ENCODE data around the gene ZC3H7B. TPM values are rescaled to one million over a fixed set of nuclear protein-coding genes. Genes with fewer than 3 reads are reported as not detected.

ZC3H7B gene
- total and polyA plus RNA-seq, 2 donors (not counting 3 experiments of a cell fraction or from before 2014, with no cell fraction given): 66.8 to 95.9 TPM

- H3K79me2 ChIP-seq (ENCODE audit: control insufficient read depth, insufficient read depth, low read length): no peaks in the 10 kb centered on the region
- H2AFZ ChIP-seq (ENCODE audit: low read depth, low read length): peak overlapping the region; percentile 51
- POLR2A ChIA-PET: interaction anchor here (1.5 kb wide), 1 partner anchor 14 kb away, joined by 11 read pairs; the partner anchor contains the start of gene TEF
- H3K27me3 ChIP-seq (ENCODE audit: control insufficient read depth in 2 of 2, insufficient read depth in 2 of 2, low read length in 2 of 2): no peaks in the 10 kb centered on the region
- BruUV-seq (replicated peaks): no TSS peak
- CTCF ChIA-PET: interaction anchor here (1.0 to 2.8 kb wide), 7 partner anchors 9 to 444 kb away, joined by 3 to 20 read pairs (median 5); partner anchors contain the start of gene TEF
- H4K20me1 ChIP-seq (replicated peaks; ENCODE audit: control insufficient read depth, extremely low read depth, insufficient read depth, low read length): no peaks in the 10 kb centered on the region
- DNase-seq (ENCODE audit: low read depth, low spot score): peak; percentile 96
- H3K9me1 ChIP-seq (replicated peaks; ENCODE audit: control insufficient read depth, extremely low read depth, insufficient read depth, low read length): no peaks in the 10 kb centered on the region
- H3K4me2 ChIP-seq (ENCODE audit: insufficient read depth, low read length): no peak overlapping the region
- dilution Hi-C loops (cut with MboI; ENCODE audit: extremely low pct_ligation_motif_present, low sequenced_read_pairs) (no loop called here), intact Hi-C loops (cut with micrococcal nuclease) (loop anchor here (5.0 to 10.0 kb wide), 2 partner anchors 80 to 172 kb away; partner anchors contain the start of gene RANGAP1)
- H3K36me3 ChIP-seq (ENCODE audit: control insufficient read depth in 2 of 2, extremely low read depth in 1 of 2, insufficient read depth in 2 of 2, low read length in 2 of 2): no peaks in the 10 kb centered on the region
- no peak overlapping the region for H3K9ac ChIP-seq (replicated peaks; ENCODE audit: extremely low read depth, insufficient read depth, low read length)
- peak; percentile 95 for FAIRE-seq
- TF ChIP-seq MYC (IDR thresholded peaks at IDR 0.05; ENCODE audit: low read depth, low read length) (peak; percentile 77), FOS (IDR thresholded peaks at IDR 0.05; ENCODE audit: borderline replicate concordance, insufficient read depth, low read length) (no peak), EZH2 (IDR thresholded peaks at IDR 0.05; ENCODE audit: borderline replicate concordance, low read depth, low read length, severe bottlenecking) (no peak), GATA2 (IDR thresholded peaks at IDR 0.05; ENCODE audit: insufficient read depth, insufficient read length, low read depth, low read length) (no peak), CTCF (IDR thresholded peaks at IDR 0.05; ENCODE audit: extremely low read depth in 1 of 2, insufficient read depth in 1 of 2, low read depth in 1 of 2, low read length in 2 of 2) (peak; percentile 30 to 66), JUN (IDR thresholded peaks at IDR 0.05; ENCODE audit: borderline replicate concordance, insufficient read depth, insufficient read length, low read depth) (no peak), POLR2AphosphoS5 (IDR thresholded peaks at IDR 0.05; ENCODE audit: insufficient read depth, low read depth, low read length) (peak; percentile 63)
- TF ChIP-seq, protein P1, sequence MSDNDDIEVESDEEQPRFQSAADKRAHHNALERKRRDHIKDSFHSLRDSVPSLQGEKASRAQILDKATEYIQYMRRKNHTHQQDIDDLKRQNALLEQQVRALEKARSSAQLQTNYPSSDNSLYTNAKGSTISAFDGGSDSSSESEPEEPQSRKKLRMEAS (IDR thresholded peaks at IDR 0.05; ENCODE audit: insufficient read depth, insufficient read length): peak; percentile 92
- no peak overlapping the region for H3K27ac ChIP-seq (ENCODE audit: insufficient read depth, low read depth, low read length)
- H3K4me1 ChIP-seq (ENCODE audit: control insufficient read depth, extremely low read depth, insufficient read depth, low read length): peaks cover 7% of the 10 kb centered on the region
- H3K9me3 ChIP-seq (replicated peaks; ENCODE audit: control insufficient read depth, insufficient read depth, low read length): no peaks in the 10 kb centered on the region
- H3K4me3 ChIP-seq (replicated peaks in 1 of 3; ENCODE audit: insufficient read depth in 1 of 3, low read depth in 1 of 3, low read length in 3 of 3): no peak overlapping the region
These were observed 65.8 kb downstream of the ZC3H7B start for GRCh38 chr22:41367039-41367679.

Measured in endothelial cell of umbilical vein (primary cell).